Measurements from ENCODE around the gene ITPR3.

GRCh38 chr6:33745548-33745947, 124.4 kb downstream of the ITPR3 start:
- TF ChIP-seq POLR2AphosphoS5 (IDR thresholded peaks at IDR 0.05) (no peak), CTCF (IDR thresholded peaks at IDR 0.05) (no peak), POLR2A (IDR thresholded peaks at IDR 0.05) (no peak)

All from prostate gland (tissue), 2 donors.